Cardiac muscle cell (in vitro differentiated cells and primary cell): ENCODE measurements around the gene RIPOR2. TPM values are rescaled to one million over a fixed set of nuclear protein-coding genes. Genes with fewer than 3 reads are reported as not detected.
"Not testable (repeated sequence)": the region's sequence is repeated elsewhere in the genome, so short reads cannot be mapped to it uniquely, and the experiment has no call there.

Source experiments
- DNase-seq, 2 donors: peaks; one replicate each; pipeline versions ENCODE4 v3.0.0 to v3.0.0-alpha.2; 2010 to 2017; ENCODE audit warnings: low read depth in 1 of 2, low spot score in 1 of 2
- H3K27ac ChIP-seq: fragments of 200-600 bp; sonication (generic); 2 replicates; pipeline ENCODE4 v1.5.1; 2016
- H3K27me3 ChIP-seq: fragments of 200-600 bp; sonication (generic); 2 replicates; pipeline ENCODE4 v1.6.0; 2016; ENCODE audit warnings: control low read depth
- H3K36me3 ChIP-seq: fragments of 200-600 bp; sonication (generic); 2 replicates; pipeline ENCODE4 v1.5.1; 2016; ENCODE audit warnings: control low read depth
- H3K4me1 ChIP-seq: fragments of 200-600 bp; sonication (generic); 2 replicates; pipeline ENCODE4 v1.8.1; 2017; ENCODE audit warnings: low read depth, mild to moderate bottlenecking, mixed run types
- H3K4me3 ChIP-seq: fragments of 200-600 bp; sonication (generic); 2 replicates; pipeline ENCODE4 v1.5.1; 2016; ENCODE audit warnings: mild to moderate bottlenecking
- H3K9me3 ChIP-seq: fragments of 200-600 bp; sonication (generic); 2 replicates; pipeline ENCODE4 v1.5.1; 2017; ENCODE audit warnings: low read depth, mild to moderate bottlenecking, control low read depth
- CTCF ChIP-seq: IDR thresholded peaks from 2 replicates; pipeline ENCODE4 v1.5.1; 2012; ENCODE audit warnings: low read depth, mild to moderate bottlenecking, low read length
- polyA plus RNA-seq: library from polyadenylated mRNA; unstranded; fragments of >200 nt; fragmentation: Nextera tagmentation; extraction: Ambion mirVana; gene quantifications from 2 replicates; pipeline ENCODE4 v1.2.1, GENCODE V29; 2016
- total RNA-seq: library from RNA; depleted of rRNA; stranded (reverse); fragments of >200 nt; gene quantifications from 2 replicates; pipeline ENCODE4 v1.2.3, GENCODE V29; 2016

RIPOR2 gene
- total and polyA plus RNA-seq, 2 experiments from 2014 or later, result 2.2 to 6.9 TPM

DNA sequence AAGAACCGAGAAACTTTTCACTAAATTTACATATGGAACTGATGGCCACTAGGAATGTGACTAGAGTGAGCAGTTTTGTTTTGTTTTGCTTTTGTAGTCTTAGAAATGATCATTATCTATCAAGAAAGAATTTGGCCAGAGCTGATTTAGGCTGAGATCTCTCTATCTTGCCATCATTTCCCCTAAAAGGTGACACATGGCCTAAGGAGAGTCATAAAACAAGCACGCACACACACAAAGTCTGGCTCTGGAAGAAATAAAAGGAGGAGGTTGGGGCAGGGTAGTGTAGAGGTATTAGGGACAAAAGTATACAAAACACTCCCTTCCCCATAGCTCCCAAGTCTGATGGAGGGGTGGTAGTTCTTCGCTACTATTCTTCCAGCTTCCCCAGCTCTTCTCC is 56.4 kb downstream of the RIPOR2 start:
- H3K9me3 ChIP-seq, result no peaks in the 10 kb centered on the region
- no peak overlapping the region for H3K4me3 ChIP-seq
- peaks cover 6% of the 10 kb centered on the region for H3K4me1 ChIP-seq
- H3K36me3 ChIP-seq, result no peaks in the 10 kb centered on the region
- no peak for DNase-seq
- no peak for TF ChIP-seq CTCF
- no peaks in the 10 kb centered on the region for H3K27me3 ChIP-seq
- H3K27ac ChIP-seq, result no peak overlapping the region

DNA sequence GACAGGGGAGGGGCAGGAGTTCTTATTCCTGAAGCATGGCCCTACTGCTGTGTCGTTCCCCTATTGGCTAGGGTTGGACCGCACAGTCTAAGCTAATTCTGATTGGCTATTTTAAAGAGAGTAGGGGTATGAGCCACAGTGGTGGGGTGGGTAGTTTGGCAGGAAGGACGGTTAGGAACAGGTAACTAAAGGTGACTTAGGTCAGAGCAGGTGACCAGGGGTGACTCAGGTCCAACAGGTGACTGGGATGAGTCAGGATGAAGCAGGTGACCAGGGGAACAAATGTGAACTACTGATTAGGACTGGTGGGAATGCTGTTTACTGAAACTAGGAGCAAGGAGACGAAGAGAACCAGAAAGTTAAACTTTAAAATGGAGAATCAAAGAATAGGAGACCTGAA is 58.0 kb downstream of the RIPOR2 start:
- H3K4me3 ChIP-seq, DNase-seq, H3K9me3 ChIP-seq, H3K36me3 ChIP-seq, H3K27me3 ChIP-seq, H3K27ac ChIP-seq: not testable (repeated sequence)
- peaks cover 13% of the 10 kb centered on the region for H3K4me1 ChIP-seq

GRCh38 chr6:24876499-24877465 is 59.0 kb downstream of the RIPOR2 start:
- no peak for TF ChIP-seq CTCF
- Histone ChIP-seq H3K27ac (no peak overlapping the region), H3K4me1 (peaks cover 20% of the 10 kb centered on the region), H3K36me3 (no peaks in the 10 kb centered on the region), H3K27me3 (no peaks in the 10 kb centered on the region), H3K9me3 (no peaks in the 10 kb centered on the region), H3K4me3 (no peak overlapping the region)
- no peak for DNase-seq

- Histone ChIP-seq H3K4me3 (no peak overlapping the region), H3K9me3 (no peaks in the 10 kb centered on the region), H3K27me3 (no peaks in the 10 kb centered on the region), H3K4me1 (peaks cover 20% of the 10 kb centered on the region), H3K36me3 (no peaks in the 10 kb centered on the region), H3K27ac (no peak overlapping the region)
- no peak for DNase-seq
- TF ChIP-seq CTCF, result no peak
These were observed 60.2 kb downstream of the RIPOR2 start for GRCh38 chr6:24875534-24875901.

DNA sequence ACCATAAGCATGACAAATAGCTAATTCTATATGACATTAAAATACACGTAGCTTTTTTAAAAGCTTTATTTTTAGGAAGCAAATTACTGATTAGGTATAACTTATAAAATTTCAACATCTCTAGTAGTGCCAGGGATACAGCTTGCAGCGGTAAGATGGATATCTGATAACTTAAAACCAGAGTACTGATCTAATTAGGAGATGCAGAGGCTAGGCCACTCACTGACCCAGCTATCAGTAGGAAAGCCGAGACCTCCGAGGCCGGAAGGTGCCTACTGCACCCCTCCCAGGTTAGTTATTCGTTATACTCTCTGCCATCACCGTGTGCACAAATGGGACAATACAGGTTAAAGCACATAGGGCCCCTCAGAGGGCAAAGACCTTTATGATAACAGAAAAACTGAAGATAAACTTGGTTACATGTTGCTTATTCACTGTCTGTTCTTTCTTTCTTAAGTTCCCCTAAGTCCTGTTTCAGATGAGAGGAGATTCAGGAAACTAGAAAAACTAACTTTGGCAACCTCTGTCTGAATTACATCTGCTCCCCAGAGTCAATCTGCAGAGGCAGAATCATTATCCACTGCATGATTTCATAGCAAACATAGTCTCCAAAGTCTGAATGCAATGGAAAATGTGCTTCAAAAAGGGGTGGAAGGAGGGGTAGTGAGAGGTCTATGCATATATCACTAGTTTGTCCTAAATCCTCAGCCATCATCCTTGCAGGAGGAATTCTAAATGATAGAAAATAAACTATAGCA is 60.8 kb downstream of the RIPOR2 start:
- H3K4me3 ChIP-seq, result no peak overlapping the region
- TF ChIP-seq CTCF, result no peak
- peaks cover 20% of the 10 kb centered on the region for H3K4me1 ChIP-seq
- no peak for DNase-seq
- no peaks in the 10 kb centered on the region for H3K36me3 ChIP-seq
- H3K9me3 ChIP-seq, result no peaks in the 10 kb centered on the region
- no peak overlapping the region for H3K27ac ChIP-seq
- H3K27me3 ChIP-seq, result no peaks in the 10 kb centered on the region

- no peak overlapping the region for H3K27ac ChIP-seq
- H3K4me3 ChIP-seq, result no peak overlapping the region
- H3K4me1 ChIP-seq, result peaks cover 20% of the 10 kb centered on the region
- H3K9me3 ChIP-seq, result no peaks in the 10 kb centered on the region
- no peaks in the 10 kb centered on the region for H3K27me3 ChIP-seq
- no peaks in the 10 kb centered on the region for H3K36me3 ChIP-seq
- no peak for TF ChIP-seq CTCF
- no peak for DNase-seq
These were observed 61.6 kb downstream of the RIPOR2 start for GRCh38 chr6:24874128-24874527.
